Measurements from ENCODE around the gene ARMH3. TPM values are rescaled to one million over a fixed set of nuclear protein-coding genes. Genes with fewer than 3 reads are reported as not detected.

The ARMH3 gene
- total RNA-seq, 1 experiment from 2014 or later: 9.7 TPM

DNA sequence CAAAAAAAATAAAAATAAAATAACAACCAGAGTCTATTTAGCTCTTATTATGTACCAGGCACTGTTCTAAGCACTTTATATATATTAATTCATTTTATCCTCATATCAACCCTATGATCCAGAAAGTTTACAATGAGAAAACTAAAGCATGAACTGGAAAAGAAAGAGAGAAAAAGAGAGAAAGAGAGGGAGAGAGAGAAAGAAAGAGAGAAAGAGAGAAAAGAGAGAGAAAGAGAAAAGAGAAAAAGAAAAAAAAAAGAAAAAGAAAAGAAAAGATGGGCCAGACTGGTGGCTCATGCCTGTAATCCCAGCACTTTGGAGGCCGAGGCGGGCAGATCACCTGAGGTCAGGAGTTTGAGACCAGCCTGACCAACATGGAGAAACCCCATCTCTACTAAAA, 9.9 kb downstream of the ARMH3 start:
- ATAC-seq (no peak), DNase-seq (no peak)
- Histone ChIP-seq H2AFZ (ENCODE audit: low read length) (no peak overlapping the region), H3K9ac (ENCODE audit: low read length) (no peak overlapping the region), H3K79me2 (ENCODE audit: low read length) (peaks cover 55% of the 10 kb centered on the region), H3K4me3 (ENCODE audit: low read length) (no peak overlapping the region), H4K20me1 (ENCODE audit: low read length) (no peaks in the 10 kb centered on the region), H3K27ac (ENCODE audit: low read length) (no peak overlapping the region), H3K4me2 (ENCODE audit: low read length) (no peak overlapping the region), H3K36me3 (ENCODE audit: low read depth, low read length) (no peaks in the 10 kb centered on the region), H3K27me3 (ENCODE audit: low read length) (no peaks in the 10 kb centered on the region), H3K4me1 (ENCODE audit: insufficient read depth, low read length) (no peaks in the 10 kb centered on the region), H3K9me2 (replicated peaks; ENCODE audit: low read length) (no peaks in the 10 kb centered on the region), H3F3A (ENCODE audit: low read length, unreplicated experiment) (no peaks in the 10 kb centered on the region), H3K9me3 (ENCODE audit: low read length) (no peaks in the 10 kb centered on the region)
- no peak for TF ChIP-seq EZH2phosphoT487 (IDR thresholded peaks at IDR 0.05; ENCODE audit: borderline replicate concordance, low read length)
- TF ChIP-seq, protein P1, sequence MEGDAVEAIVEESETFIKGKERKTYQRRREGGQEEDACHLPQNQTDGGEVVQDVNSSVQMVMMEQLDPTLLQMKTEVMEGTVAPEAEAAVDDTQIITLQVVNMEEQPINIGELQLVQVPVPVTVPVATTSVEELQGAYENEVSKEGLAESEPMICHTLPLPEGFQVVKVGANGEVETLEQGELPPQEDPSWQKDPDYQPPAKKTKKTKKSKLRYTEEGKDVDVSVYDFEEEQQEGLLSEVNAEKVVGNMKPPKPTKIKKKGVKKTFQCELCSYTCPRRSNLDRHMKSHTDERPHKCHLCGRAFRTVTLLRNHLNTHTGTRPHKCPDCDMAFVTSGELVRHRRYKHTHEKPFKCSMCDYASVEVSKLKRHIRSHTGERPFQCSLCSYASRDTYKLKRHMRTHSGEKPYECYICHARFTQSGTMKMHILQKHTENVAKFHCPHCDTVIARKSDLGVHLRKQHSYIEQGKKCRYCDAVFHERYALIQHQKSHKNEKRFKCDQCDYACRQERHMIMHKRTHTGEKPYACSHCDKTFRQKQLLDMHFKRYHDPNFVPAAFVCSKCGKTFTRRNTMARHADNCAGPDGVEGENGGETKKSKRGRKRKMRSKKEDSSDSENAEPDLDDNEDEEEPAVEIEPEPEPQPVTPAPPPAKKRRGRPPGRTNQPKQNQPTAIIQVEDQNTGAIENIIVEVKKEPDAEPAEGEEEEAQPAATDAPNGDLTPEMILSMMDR (conservative IDR thresholded peaks at IDR 0.05; ENCODE audit: low read depth, low read length): no peak
- no peak for TF ChIP-seq EZH2 (IDR thresholded peaks at IDR 0.05; ENCODE audit: low read length, unreplicated experiment)
- POLR2A ChIA-PET (ENCODE audit: unreplicated experiment): no interaction called here
- BruUV-seq (replicated peaks): no TSS peak
- intact Hi-C loops (cut with micrococcal nuclease): no loop called here
- CTCF ChIA-PET: no interaction called here

- no peak overlapping the region for H3K27ac ChIP-seq (ENCODE audit: low read length)
- H3K79me2 ChIP-seq (ENCODE audit: low read length): peaks cover 57% of the 10 kb centered on the region
- no peak for ATAC-seq
- H3K9me3 ChIP-seq (ENCODE audit: low read length): no peaks in the 10 kb centered on the region
- H3K9ac ChIP-seq (ENCODE audit: low read length): no peak overlapping the region
- H3F3A ChIP-seq (ENCODE audit: low read length, unreplicated experiment): no peaks in the 10 kb centered on the region
- H3K9me2 ChIP-seq (replicated peaks; ENCODE audit: low read length): no peaks in the 10 kb centered on the region
- H3K4me2 ChIP-seq (ENCODE audit: low read length): no peak overlapping the region
- TF ChIP-seq EZH2 (IDR thresholded peaks at IDR 0.05; ENCODE audit: low read length, unreplicated experiment) (no peak), EZH2phosphoT487 (IDR thresholded peaks at IDR 0.05; ENCODE audit: borderline replicate concordance, low read length) (no peak)
- TF ChIP-seq, protein P1 (conservative IDR thresholded peaks at IDR 0.05; ENCODE audit: low read depth, low read length): no peak
- ChIA-PET POLR2A (ENCODE audit: unreplicated experiment) (no interaction called here), CTCF (no interaction called here)
- no peaks in the 10 kb centered on the region for H3K27me3 ChIP-seq (ENCODE audit: low read length)
- intact Hi-C loops (cut with micrococcal nuclease): no loop called here
- no peaks in the 10 kb centered on the region for H3K4me1 ChIP-seq (ENCODE audit: insufficient read depth, low read length)
- no peak overlapping the region for H3K4me3 ChIP-seq (ENCODE audit: low read length)
- BruUV-seq (replicated peaks): no TSS peak
- no peaks in the 10 kb centered on the region for H3K36me3 ChIP-seq (ENCODE audit: low read depth, low read length)
- DNase-seq: no peak
- no peak overlapping the region for H2AFZ ChIP-seq (ENCODE audit: low read length)
- H4K20me1 ChIP-seq (ENCODE audit: low read length): no peaks in the 10 kb centered on the region
These were observed 10.7 kb downstream of the ARMH3 start for GRCh38 chr10:102045292-102045691.

GRCh38 chr10:102040305-102041050, 15.5 kb downstream of the ARMH3 start:
- BruUV-seq (replicated peaks): no TSS peak
- CTCF ChIA-PET: no interaction called here
- no peaks in the 10 kb centered on the region for H3K4me1 ChIP-seq (ENCODE audit: insufficient read depth, low read length)
- DNase-seq (no peak), ATAC-seq (no peak)
- no peaks in the 10 kb centered on the region for H3F3A ChIP-seq (ENCODE audit: low read length, unreplicated experiment)
- no peak overlapping the region for H3K27ac ChIP-seq (ENCODE audit: low read length)
- H4K20me1 ChIP-seq (ENCODE audit: low read length): no peaks in the 10 kb centered on the region
- no peaks in the 10 kb centered on the region for H3K9me3 ChIP-seq (ENCODE audit: low read length)
- no peak overlapping the region for H3K4me3 ChIP-seq (ENCODE audit: low read length)
- no peak overlapping the region for H3K4me2 ChIP-seq (ENCODE audit: low read length)
- H2AFZ ChIP-seq (ENCODE audit: low read length): no peak overlapping the region
- H3K27me3 ChIP-seq (ENCODE audit: low read length): no peaks in the 10 kb centered on the region
- POLR2A ChIA-PET (ENCODE audit: unreplicated experiment): no interaction called here
- intact Hi-C loops (cut with micrococcal nuclease): no loop called here
- H3K9me2 ChIP-seq (replicated peaks; ENCODE audit: low read length): no peaks in the 10 kb centered on the region
- H3K36me3 ChIP-seq (ENCODE audit: low read depth, low read length): no peaks in the 10 kb centered on the region
- H3K9ac ChIP-seq (ENCODE audit: low read length): no peak overlapping the region
- TF ChIP-seq EZH2 (IDR thresholded peaks at IDR 0.05; ENCODE audit: low read length, unreplicated experiment): no peak
- TF ChIP-seq, protein P1 (conservative IDR thresholded peaks at IDR 0.05; ENCODE audit: low read depth, low read length): no peak
- TF ChIP-seq EZH2phosphoT487 (IDR thresholded peaks at IDR 0.05; ENCODE audit: borderline replicate concordance, low read length): no peak
- H3K79me2 ChIP-seq (ENCODE audit: low read length): peaks cover 32% of the 10 kb centered on the region

Measured in PC-3 (cell line).